Testis (tissue), 2 donors: Measurements from ENCODE around the gene MAPK1.
"Not testable (repeated sequence)": the region's sequence is repeated elsewhere in the genome, so short reads cannot be mapped to it uniquely, and the experiment has no call there.

Source experiments
- CTCF ChIP-seq, 3 experiments: fragments of 450-650 bp in 2 of 3; fragments of 200-600 bp in 1 of 3; sonication (generic) in 1 of 3; IDR thresholded peaks; one replicate each; pipeline ENCODE4 v1.5.1; 2016 to 2019; ENCODE audit warnings: antibody characterized with exemption in 3 of 3, mild to moderate bottlenecking in 2 of 3, moderate library complexity in 1 of 3
- POLR2A ChIP-seq: fragments of 450-650 bp; IDR thresholded peaks from one replicate; pipeline ENCODE4 v1.6.1; 2017; ENCODE audit warnings: antibody characterized with exemption, mild to moderate bottlenecking, moderate library complexity

GRCh38 chr22:21874953-21875352, 7.5 kb upstream of the MAPK1 start:
- not testable (repeated sequence) for TF ChIP-seq CTCF (IDR thresholded peaks at IDR 0.05); POLR2A
